ENCODE data around the gene TERB1.

TERB1 gene

DNA sequence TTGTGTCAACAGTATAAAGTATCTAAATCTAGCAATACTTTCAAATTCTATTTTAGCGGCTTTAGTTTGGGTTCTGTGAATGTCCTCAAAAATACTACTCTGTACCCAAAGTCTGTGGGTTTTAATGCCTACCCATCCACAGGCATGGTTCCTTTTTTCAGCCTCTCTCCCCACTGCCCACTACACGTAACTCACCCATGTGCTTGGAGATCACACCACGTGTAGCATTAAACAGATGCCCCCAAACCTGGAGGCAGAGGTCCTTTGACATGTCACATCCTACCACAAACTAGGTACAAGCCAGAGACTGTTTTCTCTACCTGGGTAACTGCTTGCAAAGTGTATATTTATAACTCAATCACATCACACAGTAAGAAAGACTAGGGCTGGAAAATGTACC lies 55.3 kb downstream of the TERB1 start:
- DNase-seq, result no peak

DNA sequence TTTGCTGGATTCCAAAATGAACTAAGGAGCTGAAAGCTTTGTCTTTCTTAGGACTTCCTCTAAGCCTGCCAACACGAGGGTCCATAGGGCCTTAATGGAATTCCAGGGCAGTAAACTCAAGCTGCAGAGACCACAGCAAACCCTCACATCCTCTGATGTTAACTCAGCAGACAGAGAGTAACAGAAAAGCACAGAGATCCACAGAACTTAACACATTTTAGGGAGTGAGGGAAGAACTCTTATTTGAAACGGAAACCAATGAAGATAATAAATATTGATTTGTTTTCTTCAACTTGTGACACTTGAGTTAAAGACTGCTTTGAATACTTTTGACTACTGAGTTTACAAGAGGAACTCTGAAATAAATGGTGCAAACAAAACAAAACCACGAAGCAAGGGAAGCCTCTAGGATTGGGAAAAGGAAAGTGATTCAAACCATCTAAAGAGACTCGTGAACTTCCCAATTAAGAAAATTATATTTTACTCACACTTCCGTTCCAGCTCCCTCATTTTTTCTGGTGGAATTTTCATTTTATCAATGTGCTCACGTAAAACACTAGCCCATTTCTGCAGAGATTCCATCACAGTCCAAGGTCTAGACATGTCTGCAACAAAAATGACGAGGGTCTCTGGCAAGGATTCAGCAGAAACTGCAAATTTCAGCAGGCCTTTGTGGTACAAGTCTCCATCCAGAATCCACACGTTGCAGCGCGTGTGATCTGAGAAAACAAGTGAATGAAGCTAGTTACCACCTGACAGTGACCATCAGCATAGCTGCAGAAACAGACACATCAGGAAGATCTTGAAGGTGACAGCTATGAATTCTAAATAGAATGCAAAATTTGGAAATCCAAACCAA lies 59.2 kb downstream of the TERB1 start:
- peak in 3 of 14 donors; percentile 7 to 48 (median 18) for DNase-seq

DNA sequence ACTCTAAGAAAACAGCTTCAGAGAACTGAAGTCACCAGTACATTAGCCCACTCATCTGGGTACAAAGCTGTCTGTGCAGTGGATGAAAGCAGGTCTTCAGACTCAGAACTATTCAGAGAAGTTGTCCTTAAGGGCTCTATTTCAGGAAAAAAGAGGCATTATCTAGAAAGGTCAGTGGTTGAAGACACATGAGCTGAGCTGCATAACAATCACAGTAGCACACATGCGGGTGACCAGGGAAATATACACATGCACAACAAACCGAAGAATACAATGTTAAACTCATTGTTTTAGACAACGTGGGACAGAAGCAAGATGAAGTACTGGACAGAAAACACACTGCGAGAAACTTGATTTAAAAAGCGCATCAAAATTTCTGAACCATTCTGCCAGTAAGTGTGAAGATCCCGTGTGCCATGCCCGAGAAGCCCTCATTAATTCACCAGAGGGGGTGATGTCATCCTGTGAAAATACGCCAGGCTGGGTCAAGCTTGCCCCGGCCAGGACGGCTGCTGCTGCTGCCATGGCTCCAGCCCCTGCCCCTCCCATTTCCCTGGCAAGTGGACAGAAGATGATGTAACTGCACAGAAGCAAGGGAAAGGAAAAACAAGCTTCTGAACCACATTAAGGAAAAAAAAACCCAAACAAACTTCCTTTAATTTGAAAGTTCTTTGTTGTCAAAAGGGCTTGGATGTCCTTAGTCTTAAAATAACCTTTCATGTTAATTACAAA lies 60.0 kb downstream of the TERB1 start:
- peak; percentile 9 to 94 (median 85) for DNase-seq

DNA sequence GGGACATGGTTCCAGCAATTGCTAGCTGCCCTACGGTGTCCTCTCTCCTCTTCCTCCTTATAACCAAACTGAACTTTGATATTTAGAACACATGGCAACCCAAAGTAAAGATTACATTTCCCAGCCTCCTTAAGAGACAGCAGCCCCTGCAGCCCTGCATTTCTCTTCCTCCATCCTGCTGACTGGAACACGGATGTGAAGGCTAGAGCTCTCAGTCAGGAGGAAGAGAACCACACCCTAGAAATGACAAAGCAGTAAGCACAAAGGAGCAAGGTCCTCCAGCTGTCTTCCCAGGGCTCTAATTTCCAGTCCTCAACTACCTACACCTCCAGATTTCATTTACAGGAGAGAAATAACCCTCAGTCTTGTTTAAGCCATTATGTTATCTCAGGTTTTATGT lies 60.9 kb downstream of the TERB1 start:
- peak in 1 of 14 donors; percentile 14 for DNase-seq

DNA sequence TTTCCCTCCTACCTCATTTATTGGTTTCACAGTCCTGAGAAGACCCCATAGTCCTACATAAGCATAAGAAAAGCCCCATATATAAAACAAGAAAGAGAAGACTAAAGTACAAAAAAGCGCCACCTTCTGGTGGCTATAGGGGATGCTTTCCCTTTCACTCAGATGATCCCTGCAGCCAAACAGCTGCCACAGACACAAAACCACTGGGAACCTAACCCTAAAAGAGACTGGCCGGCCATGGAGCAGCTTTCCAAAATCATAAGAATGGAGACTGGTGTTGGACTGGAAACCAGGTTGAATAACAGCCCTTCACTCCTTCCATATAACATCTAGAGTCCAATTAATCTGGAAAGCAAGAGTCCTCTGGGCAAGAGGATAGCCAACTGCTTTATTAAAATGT lies 61.4 kb downstream of the TERB1 start:
- DNase-seq, result peak in 1 of 14 donors; percentile 20

- no peak for DNase-seq
Observed at GRCh38 chr16:66735891-66736290, 65.5 kb downstream of the TERB1 start.

DNA sequence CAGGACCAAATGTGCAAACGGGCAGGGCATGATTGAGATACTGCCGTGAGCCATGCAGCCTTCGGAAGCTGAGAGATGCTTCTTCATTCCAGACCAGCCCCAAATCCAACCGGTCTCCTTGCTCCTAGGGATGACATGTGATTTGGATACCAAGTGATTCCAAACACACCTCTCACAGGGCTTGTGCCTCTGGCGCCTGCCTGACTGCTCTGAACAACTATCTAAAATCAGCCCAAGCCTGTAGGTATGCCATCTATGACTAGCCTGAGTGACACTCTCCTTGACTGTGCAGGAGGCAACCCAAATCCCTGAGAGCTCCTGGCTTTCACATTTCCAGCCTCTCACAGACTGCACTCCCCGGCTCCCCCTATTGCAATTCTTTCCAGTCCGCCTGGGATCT lies 70.3 kb downstream of the TERB1 start:
- no peak for DNase-seq

DNA sequence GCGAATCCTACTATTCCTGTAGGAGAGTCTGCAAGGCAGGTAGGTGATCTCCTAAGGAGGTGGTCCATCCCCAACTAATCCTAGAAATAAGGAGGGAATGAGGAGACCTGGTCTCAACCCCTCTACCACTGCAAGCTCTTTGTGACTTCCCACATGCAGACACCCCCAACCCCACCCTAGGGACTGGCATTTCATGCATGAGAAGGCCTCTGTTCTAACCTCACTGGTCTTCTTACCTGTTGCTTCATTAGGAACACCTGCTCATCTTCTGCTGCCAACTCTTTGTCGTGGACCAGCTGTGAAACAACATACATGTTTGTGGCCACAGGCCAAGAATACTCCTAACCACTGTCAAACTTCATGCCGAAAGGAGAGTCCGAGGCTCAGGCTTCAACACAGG lies 72.6 kb downstream of the TERB1 start:
- DNase-seq, result no peak

- DNase-seq, result peak in 7 of 14 donors; percentile 13 to 79 (median 20)
Observed at GRCh38 chr16:66728117-66728787, 73.1 kb downstream of the TERB1 start.

GRCh38 chr16:66720766-66721165 lies 80.6 kb downstream of the TERB1 start:
- no peak for DNase-seq

DNA sequence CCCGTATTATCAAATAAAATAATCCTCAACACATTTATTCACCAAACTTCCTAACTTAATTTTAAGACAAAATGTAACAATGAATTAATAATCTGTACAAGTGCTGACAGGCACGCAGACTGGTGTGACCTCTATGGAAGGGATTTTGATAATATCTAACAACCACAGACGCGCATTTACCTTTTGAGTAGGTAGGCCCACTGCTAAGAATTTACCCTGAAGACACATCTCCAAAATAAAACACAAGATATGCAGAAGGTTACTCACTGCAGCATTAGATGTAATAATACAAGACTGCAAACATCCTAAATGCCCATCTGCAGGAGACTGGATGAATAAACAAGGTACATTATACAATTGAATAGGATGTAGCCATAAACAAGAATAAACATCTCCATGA lies 82.1 kb downstream of the TERB1 start:
- DNase-seq, result no peak

- no peak for DNase-seq
Observed at GRCh38 chr16:66717776-66718175, 83.6 kb downstream of the TERB1 start.

DNA sequence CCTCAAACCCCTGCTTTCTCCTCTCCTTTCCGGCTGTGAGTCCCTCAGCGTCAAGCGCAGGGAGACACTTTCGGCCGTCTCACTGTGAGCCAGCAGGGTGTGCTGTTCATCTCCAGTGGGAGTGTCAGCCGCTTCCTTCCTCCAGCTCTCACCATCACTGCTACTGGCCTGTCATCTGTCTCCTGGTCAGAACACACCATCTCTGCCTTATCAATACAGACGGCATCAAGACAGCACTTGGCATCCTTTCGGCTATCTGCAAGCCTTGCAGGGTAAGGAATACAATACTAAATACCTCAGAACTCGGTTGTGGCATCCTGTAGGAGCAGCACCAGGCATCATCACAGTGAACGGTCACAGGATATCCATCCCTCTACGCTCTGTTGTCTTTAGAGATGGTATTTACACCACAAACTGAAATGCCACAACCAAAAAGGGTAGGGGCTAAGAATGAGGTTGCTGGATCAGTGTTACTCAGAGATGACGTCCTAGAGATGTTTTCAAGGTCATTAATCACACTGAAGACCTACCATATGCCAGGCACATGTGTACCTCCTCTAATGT lies 84.2 kb downstream of the TERB1 start:
- DNase-seq, result peak in 7 of 14 donors; percentile 4 to 31 (median 18)

GRCh38 chr16:66714654-66715307 lies 86.6 kb downstream of the TERB1 start:
- DNase-seq, result no peak

DNA sequence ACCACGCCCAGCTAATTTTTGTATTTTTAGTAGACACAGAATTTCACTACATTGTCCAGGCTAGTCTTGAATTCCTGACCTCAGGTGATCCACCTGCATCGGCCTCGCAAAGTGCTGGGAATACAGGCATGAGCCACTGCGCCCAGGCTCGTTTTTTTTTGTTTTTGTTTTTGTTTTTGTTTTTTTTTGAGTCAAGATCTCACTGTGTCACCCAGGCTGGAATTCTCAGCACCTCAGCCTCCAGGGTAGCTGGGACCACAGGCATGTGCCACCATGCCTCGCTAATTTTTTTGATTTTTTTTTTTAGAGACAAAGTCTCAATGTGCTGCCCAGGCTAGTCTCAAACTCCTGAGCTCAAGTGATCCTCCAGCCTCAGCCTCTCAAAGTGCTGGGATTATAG lies 87.3 kb downstream of the TERB1 start:
- no peak for DNase-seq

DNA sequence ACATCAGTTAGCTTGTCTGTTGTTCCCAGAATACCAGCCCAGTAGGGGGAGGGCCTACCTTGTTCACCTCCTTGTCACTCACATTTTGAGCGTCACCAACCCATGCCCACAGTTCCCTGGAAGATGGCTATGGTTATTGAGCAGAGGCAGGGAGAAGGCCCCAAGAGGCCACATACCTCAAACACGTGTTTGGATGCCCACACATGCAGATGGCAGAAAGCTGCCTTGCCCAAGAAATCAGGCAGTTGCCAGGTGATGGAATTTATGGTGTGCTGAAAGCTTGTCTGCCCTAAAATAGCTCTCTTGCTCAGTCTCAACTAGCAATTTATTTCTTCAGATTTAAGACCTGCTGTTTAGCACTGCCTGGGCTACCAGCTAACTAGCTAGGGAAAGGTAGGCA lies 88.3 kb downstream of the TERB1 start:
- DNase-seq, result no peak

DNA sequence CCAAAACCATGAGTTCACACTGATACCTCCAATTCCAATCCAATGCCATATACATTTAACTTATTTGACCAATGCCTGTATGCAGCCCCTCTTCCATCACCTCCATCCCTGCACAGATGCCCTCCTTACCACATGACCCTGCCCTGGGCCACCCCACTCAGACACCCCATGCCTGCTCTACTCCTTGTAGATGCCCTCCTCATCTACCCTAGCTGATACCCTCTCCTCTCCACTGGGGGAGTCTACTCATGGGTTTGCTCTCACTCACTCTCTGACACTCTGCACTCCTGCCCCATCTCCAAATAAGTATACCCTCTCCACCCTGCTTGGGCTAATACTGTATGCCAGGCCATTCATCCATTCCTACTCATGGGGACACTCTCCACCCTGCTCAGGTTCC lies 88.9 kb downstream of the TERB1 start:
- no peak for DNase-seq

DNA sequence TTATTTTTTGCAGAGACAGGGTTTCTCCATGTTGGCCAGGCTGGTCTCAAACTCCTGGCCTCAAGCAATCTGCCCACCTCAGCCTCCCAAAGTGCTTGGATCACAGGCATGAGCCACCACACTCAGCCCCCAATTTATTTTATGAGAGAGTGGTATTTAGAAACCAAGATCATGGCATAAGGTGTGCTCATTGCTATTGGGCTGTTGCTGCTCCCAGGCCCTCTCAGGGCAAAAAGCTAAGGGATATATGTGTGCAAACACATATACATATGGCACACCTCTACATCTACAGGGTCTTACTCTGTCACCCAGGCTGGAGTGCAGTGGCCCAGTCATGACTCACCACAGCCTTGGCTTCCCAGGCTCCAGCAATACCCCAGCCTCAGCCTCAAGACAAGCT lies 89.8 kb downstream of the TERB1 start:
- no peak for DNase-seq

- peak in 5 of 14 donors; percentile 25 to 43 (median 40) for DNase-seq
Observed at GRCh38 chr16:66706506-66706880, 94.9 kb downstream of the TERB1 start.

DNA sequence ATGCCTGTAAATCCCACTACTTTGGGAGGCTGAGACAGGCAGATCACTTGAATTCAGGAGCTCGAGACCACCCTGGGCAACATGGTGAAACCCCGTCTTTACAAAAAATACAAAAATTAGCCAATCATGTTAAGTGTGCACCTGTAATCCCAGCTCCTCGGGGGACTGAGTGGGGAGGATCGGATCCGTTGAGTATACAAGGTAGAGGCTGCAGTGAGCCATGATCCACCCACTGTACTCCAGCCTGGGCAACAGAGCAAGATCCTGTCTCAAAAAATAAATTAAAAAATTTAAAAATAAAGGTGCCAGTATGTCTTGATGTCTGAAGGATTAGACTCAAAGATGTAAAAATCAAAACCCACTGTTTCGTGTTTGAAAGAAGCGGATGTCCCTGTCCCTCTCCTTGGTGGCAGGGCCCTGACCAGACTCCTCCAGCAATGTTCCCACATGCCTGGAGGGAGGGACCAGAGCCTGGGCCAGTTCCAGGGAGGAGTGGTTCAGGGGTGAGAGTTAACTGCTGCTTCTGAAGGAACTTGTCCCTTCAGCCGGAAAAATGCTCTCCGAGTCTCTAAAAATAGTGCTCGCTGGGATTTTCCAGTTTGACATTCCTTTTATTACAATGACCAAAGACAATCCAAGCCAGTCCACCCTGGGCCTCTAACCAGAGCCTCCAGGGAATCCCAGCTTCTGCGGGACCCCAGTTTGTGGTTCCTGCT lies 95.4 kb downstream of the TERB1 start:
- DNase-seq, result peak in 5 of 14 donors; percentile 20 to 46 (median 40)
